Stimulated activated CD4-positive, alpha-beta T cell treated with anti-CD3 and anti-CD28 coated beads, Interleukin-2, amount 100 ng/mL, for 4 hours (primary cell): ENCODE results near the gene RPRD2.
A peak's percentile ranks its signal among the peaks of the same experiment; 100 is the strongest.
"Not testable (repeated sequence)": the region's sequence is repeated elsewhere in the genome, so short reads cannot be mapped to it uniquely, and the experiment has no call there.

Experiments used
- DNase-seq: peaks from one replicate; pipeline ENCODE4 v3.0.0-alpha.2; 2020; ENCODE audit warnings: low read depth

RPRD2 gene

DNA sequence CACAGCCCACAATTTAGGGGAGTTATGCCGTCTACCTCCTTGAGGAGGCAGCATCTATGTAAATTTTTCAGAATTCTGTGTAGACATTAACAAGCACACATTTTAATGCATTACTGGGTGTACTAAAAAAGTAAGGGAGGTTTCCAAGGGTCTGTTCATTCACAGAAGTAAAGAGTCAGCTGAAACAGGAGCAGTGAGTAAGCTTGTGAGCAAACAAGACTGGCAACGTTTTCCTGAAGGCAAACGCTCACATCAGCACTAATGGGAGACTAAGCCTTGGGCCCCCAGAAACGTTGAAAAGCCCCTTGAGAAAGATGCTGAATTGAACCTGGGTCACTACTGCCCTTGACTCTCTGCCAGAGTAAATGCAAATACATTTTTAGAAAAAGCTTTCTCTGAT, 25.7 kb downstream of the RPRD2 start:
- no peak for DNase-seq

- DNase-seq: no peak
These were observed 28.7 kb downstream of the RPRD2 start for GRCh38 chr1:150392627-150393026.

DNA sequence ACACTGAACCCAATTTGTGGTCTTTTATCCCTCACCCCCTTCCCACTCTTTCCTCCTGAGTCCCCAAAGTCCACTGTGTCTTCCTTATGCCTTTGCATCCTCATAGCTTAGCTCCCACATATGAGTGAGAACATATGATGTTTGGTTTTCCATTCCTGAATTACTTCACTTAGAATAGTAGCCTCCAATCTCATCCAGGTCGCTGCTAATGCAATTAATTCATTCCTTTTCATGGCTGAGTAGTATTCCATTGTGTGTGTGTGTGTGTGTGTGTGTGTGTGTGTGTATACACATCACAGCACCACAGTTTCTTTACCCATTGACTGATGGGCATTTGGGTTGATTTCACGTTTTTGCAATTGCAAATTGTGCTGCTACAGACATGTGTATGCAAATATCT, 31.2 kb downstream of the RPRD2 start:
- DNase-seq: not testable (repeated sequence)

GRCh38 chr1:150397392-150398032, 33.6 kb downstream of the RPRD2 start:
- no peak for DNase-seq

DNA sequence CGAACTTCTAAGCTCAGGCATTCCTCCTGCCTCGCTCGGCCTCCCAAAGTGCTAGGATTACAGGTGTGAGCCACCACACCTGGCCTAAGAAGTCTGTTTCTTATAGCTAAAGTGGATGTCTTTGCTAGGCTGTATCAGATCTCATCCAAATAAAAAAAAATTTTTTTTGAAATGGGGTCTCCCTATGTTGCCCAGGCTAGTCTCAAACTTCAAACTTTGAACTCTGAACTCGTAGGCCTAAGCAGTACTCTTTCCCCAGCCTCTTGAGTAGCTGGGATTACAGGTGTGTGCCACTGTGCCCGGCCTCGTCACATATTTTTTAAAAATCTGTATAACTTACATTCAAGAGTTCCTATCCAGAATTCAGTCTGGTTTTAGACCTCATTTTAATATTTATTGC, 40.5 kb downstream of the RPRD2 start:
- no peak for DNase-seq

DNA sequence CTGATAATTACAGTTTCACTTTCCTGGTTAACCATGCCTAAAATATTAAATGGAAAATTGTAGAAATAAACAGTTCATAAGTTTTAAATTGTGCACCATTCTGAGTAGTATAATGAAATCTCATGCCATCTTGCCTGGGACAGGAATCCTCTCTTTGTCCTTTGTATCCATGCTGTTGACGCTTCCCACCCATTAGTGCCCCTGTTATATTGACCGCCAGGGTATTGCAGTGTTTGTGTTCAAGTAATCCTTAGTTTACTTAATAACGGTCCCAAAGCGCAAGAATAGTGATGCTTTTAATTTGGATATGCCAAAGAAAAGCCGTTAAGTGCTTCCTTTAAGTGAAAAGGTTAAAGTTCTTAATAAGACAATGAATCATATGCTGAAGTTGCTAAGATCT, 41.7 kb downstream of the RPRD2 start:
- no peak for DNase-seq

GRCh38 chr1:150406483-150406882, 42.5 kb downstream of the RPRD2 start:
- DNase-seq: no peak

- no peak for DNase-seq
These were observed 43.4 kb downstream of the RPRD2 start for GRCh38 chr1:150407330-150407729.

GRCh38 chr1:150408800-150409199, 44.9 kb downstream of the RPRD2 start:
- no peak for DNase-seq

- DNase-seq: no peak
These were observed 45.8 kb downstream of the RPRD2 start for GRCh38 chr1:150409504-150410362.

DNA sequence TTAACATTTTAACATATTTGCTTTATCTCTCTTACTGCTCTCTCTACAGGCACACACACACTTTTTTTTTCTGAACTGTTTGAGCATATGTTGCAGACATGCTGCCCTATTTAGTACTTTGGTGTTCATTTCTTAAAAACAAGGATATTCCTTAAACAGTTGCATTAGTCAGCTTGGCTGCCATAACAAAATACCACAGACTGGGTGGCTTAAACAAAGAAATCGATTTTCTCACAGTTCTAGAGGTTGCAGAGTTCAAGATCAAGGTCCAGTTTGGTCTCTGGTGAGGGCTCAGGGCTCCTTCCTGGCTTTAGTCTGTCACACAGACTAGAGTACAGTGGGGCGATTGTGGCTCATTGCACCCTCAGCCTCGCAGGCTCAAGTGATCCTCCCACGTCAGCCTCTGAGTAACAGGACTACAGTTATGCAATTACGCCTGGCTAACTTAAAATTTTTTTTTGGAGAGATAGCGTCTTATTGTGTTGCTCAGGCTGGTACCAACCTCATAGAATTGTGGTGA, 46.7 kb downstream of the RPRD2 start:
- no peak for DNase-seq

GRCh38 chr1:150414592-150414991, 50.6 kb downstream of the RPRD2 start:
- DNase-seq: no peak

- DNase-seq: no peak
These were observed 51.9 kb downstream of the RPRD2 start for GRCh38 chr1:150415800-150416199.

- DNase-seq: no peak
These were observed 56.8 kb downstream of the RPRD2 start for GRCh38 chr1:150420560-150421265.

DNA sequence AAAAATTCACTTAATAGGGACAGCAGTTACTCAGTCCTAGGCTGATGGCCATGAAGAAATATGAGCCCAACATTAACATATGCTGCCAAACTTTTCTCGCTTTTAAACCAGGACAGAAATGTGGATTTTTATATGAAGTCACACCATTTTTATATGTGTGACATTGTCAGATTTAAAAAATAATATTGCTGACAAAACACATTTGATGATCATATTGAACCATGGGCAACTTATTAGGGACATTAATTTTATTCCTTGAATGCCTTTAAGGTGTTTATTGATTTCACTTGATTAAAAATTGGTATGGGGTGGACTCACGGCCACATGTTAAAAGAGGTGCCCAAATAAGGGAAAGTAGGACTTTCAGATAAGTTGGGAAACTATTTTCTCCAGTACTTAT, 58.6 kb downstream of the RPRD2 start:
- no peak for DNase-seq

DNA sequence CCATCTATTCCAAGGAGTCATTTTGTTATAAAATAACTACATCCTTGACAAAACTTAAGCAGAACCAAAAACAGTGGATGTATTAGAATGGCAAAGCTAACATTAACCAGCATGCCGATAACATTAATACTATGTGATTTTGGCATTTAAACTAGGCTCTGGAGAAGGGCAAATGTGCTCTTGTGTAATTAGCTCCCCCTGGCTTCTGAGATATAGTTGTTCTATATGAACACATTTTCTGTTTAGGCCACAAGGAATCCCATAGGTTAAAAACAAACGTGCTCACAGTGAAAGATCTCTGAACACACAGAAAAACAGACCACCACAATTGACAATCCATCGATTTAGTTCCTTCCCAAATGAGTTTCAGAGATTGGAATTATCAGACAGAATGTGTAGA, 65.9 kb downstream of the RPRD2 start:
- DNase-seq: no peak

GRCh38 chr1:150441121-150441520, 77.2 kb downstream of the RPRD2 start:
- no peak for DNase-seq

DNA sequence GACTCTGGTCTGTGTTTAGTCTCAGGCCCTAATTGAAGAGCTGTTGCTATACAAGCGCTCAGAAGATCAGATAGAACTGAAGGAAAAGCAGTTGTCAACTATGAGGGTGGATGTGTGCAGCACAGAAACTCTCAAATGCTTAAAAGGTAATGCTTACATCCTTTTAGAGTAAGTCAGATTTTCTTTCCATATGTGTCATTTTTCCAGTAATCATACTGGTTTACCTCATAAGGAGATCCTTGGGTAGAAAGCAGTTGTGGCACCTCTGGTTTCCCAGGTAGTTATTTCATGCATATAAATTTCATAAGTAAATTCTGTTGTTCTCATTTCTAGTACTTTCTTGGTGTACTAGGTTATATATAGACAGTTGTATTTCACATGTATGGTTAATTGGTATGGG, 80.3 kb downstream of the RPRD2 start:
- no peak for DNase-seq

GRCh38 chr1:150456146-150456647, 92.2 kb downstream of the RPRD2 start:
- DNase-seq: no peak

GRCh38 chr1:150464422-150464826, 100.5 kb downstream of the RPRD2 start:
- peak; percentile 72 for DNase-seq

GRCh38 chr1:150466964-150467363, 103.0 kb downstream of the RPRD2 start:
- DNase-seq: no peak

- DNase-seq: no peak
These were observed 105.3 kb downstream of the RPRD2 start for GRCh38 chr1:150469291-150469690.
